Activated naive CD8-positive, alpha-beta T cell treated with anti-CD3 and anti-CD28 coated beads for 36 hours (primary cell): Measurements from ENCODE around the gene UGT1A9. TPM values are rescaled to one million over a fixed set of nuclear protein-coding genes. Genes with fewer than 3 reads are reported as not detected.
"Not testable (repeated sequence)": the region's sequence is repeated elsewhere in the genome, so short reads cannot be mapped to it uniquely, and the experiment has no call there.

Source experiments
- DNase-seq: peaks from one replicate; pipeline ENCODE4 v3.0.0; 2021
- H3K27ac Mint-ChIP-seq: one replicate; pipeline ENCODE4 v1.8.0; 2022; ENCODE audit warnings: mild to moderate bottlenecking, moderate library complexity, mixed read lengths
- H3K27me3 Mint-ChIP-seq: one replicate; pipeline ENCODE4 v1.8.0; 2022; ENCODE audit warnings: mild to moderate bottlenecking, mixed read lengths
- H3K36me3 Mint-ChIP-seq: one replicate; pipeline ENCODE4 v1.8.0; 2021; ENCODE audit warnings: mild to moderate bottlenecking, mixed read lengths
- H3K4me1 Mint-ChIP-seq: one replicate; pipeline ENCODE4 v1.8.0; 2021; ENCODE audit warnings: mixed read lengths
- H3K4me3 Mint-ChIP-seq: one replicate; pipeline ENCODE4 v1.8.0; 2022; ENCODE audit warnings: mild to moderate bottlenecking, moderate library complexity, mixed read lengths
- H3K9me3 Mint-ChIP-seq: one replicate; pipeline ENCODE4 v1.8.0; 2022; ENCODE audit warnings: mixed read lengths
- total RNA-seq, 2 experiments: library from RNA; stranded (reverse); gene quantifications; one replicate each; pipeline ENCODE4 v1.2.3, GENCODE V29; 2021

Gene UGT1A9
- total RNA-seq, result not detected

DNA sequence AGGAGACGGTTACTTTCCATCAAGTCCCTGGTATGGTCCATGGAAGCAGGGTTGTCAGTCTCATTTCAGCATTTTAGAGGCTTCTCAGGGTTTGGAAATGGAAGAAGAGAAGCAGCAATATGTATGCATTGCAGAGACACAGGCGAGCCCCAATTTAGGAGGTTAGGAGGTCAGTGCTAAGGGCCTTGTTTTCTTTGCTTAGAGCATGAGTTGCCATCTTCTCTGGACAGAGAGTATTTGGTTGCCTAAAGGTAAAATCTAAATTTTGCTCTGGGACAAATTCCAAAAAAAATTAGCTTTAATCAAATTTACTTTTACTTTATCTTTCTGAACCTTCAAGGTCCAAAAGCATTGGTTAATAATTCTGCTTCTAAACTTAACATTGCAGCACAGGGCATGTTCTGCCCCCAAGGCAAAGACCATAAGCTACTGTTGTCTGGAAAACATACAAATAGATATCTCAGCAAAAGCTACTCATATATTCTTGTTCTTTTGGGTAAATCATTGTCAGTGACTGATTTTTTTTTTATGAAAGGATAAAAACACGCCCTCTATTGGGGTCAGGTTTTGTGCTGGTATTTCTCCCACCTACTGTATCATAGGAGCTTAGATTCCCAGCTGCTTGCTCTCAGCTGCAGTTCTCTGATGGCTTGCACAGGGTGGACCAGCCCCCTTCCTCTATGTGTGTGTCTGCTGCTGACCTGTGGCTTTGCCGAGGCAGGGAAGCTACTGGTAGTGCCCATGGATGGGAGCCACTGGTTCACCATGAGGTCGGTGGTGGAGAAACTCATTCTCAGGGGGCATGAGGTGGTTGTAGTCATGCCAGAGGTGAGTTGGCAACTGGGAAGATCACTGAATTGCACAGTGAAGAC, at the start of gene UGT1A9:
Gene UGT1A9 (plus strand): TSS at position 609 of the 872 bp plus-strand sequence. CDS start 37 bp downstream, at position 646.
- H3K36me3 Mint-ChIP-seq, result no peaks in the 10 kb centered on the region
- no peak for DNase-seq
- H3K27me3 Mint-ChIP-seq, result peaks cover 13% of the 10 kb centered on the region
- no peaks in the 10 kb centered on the region for H3K4me1 Mint-ChIP-seq
- peaks cover 6% of the 10 kb centered on the region for H3K9me3 Mint-ChIP-seq
- no peak within 1 kb of the TSS for H3K4me3 Mint-ChIP-seq
- no peak within 1 kb of the TSS for H3K27ac Mint-ChIP-seq

DNA sequence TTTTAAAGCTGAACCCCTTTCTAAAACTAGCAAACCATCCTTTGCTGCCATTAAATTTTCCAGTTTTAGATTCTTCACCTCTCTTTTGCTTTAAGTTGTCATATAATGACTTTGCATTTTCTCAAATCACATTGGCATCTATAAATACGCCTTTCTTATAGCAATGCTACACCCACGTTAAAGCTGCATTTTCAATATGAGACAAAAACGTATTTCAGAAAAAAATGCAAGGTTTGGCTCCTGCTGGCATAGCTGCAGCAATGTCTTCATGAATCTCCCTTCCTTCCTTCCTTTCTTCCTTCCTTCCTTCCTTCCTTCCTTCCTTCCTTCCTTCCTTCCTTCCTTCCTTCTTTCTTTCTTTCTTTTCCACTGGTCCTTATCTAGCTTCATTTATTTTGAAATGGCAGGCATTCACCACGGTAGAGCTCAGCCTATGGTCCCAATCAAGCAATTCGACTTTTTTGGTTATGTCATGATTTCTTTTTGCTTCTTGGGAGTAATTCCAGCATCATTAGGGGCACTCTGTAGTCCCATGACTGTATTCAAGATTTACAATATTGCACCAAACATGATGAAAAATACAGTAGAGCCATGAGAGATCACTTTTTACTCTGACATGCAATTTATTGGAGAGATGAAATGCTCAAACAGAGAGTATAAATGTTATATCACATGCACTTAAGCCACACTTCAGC, 44.2 kb upstream of the UGT1A9 start:
- no peaks in the 10 kb centered on the region for H3K4me1 Mint-ChIP-seq
- DNase-seq, result no peak
- H3K9me3 Mint-ChIP-seq, result peaks cover 14% of the 10 kb centered on the region
- peaks cover 6% of the 10 kb centered on the region for H3K27me3 Mint-ChIP-seq
- H3K4me3 Mint-ChIP-seq, result no peak overlapping the region
- H3K36me3 Mint-ChIP-seq, result no peaks in the 10 kb centered on the region
- no peak overlapping the region for H3K27ac Mint-ChIP-seq

GRCh38 chr2:233636306-233636705, 35.4 kb upstream of the UGT1A9 start, which contains the start of gene UGT1A10:
Gene UGT1A10 (plus strand): TSS chr2:233636448. CDS start chr2:233636523, 75 bp downstream.
- H3K4me3 Mint-ChIP-seq, H3K36me3 Mint-ChIP-seq, DNase-seq, H3K4me1 Mint-ChIP-seq, H3K9me3 Mint-ChIP-seq, H3K27ac Mint-ChIP-seq: not testable (repeated sequence)
- peaks cover 19% of the 10 kb centered on the region for H3K27me3 Mint-ChIP-seq

- Mint-ChIP-seq H3K4me3 (no peak overlapping the region), H3K27ac (no peak overlapping the region), H3K9me3 (no peaks in the 10 kb centered on the region), H3K4me1 (peaks cover 5% of the 10 kb centered on the region), H3K27me3 (peaks cover 13% of the 10 kb centered on the region), H3K36me3 (no peaks in the 10 kb centered on the region)
- DNase-seq, result no peak
Measured at GRCh38 chr2:233638836-233639235, 32.9 kb upstream of the UGT1A9 start.

DNA sequence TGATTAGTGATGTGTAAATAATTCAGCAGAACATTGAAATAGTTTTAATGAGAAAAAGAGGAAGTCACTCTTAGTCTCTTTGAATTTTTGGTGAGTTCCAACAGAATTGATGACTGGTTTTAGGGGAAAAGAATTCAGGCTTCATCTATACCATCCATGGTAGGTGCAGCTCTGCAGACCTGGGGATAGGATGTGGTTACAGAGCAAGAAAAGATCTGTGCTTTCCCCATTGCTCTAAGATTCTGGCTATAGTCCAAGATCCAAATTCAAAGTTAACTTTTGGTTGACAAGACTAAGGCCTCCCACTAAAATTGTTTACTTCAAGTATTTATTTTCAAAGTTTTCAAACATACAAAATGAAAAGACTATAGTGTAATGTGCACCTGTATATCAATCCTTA, 31.8 kb upstream of the UGT1A9 start:
- no peak overlapping the region for H3K27ac Mint-ChIP-seq
- H3K4me3 Mint-ChIP-seq, result no peak overlapping the region
- no peak for DNase-seq
- H3K4me1 Mint-ChIP-seq, result peaks cover 5% of the 10 kb centered on the region
- H3K36me3 Mint-ChIP-seq, result no peaks in the 10 kb centered on the region
- peaks cover 13% of the 10 kb centered on the region for H3K27me3 Mint-ChIP-seq
- H3K9me3 Mint-ChIP-seq, result peaks cover 2% of the 10 kb centered on the region

GRCh38 chr2:233643128-233643527, 28.6 kb upstream of the UGT1A9 start:
- Mint-ChIP-seq H3K4me1 (peaks cover 5% of the 10 kb centered on the region), H3K4me3 (no peak overlapping the region), H3K36me3 (no peaks in the 10 kb centered on the region), H3K27ac (no peak overlapping the region), H3K9me3 (peaks cover 13% of the 10 kb centered on the region), H3K27me3 (peaks cover 5% of the 10 kb centered on the region)
- no peak for DNase-seq

- not testable (repeated sequence) for H3K36me3 Mint-ChIP-seq, H3K27ac Mint-ChIP-seq, H3K4me1 Mint-ChIP-seq, DNase-seq, H3K27me3 Mint-ChIP-seq, H3K4me3 Mint-ChIP-seq
- H3K9me3 Mint-ChIP-seq, result peaks cover 13% of the 10 kb centered on the region
Measured at GRCh38 chr2:233646033-233646432, 25.7 kb upstream of the UGT1A9 start.

GRCh38 chr2:233650981-233651380, 20.7 kb upstream of the UGT1A9 start:
- Mint-ChIP-seq H3K9me3 (peaks cover 9% of the 10 kb centered on the region), H3K27ac (no peak overlapping the region), H3K27me3 (peaks cover 16% of the 10 kb centered on the region), H3K4me1 (no peaks in the 10 kb centered on the region), H3K36me3 (no peaks in the 10 kb centered on the region), H3K4me3 (no peak overlapping the region)
- no peak for DNase-seq

DNA sequence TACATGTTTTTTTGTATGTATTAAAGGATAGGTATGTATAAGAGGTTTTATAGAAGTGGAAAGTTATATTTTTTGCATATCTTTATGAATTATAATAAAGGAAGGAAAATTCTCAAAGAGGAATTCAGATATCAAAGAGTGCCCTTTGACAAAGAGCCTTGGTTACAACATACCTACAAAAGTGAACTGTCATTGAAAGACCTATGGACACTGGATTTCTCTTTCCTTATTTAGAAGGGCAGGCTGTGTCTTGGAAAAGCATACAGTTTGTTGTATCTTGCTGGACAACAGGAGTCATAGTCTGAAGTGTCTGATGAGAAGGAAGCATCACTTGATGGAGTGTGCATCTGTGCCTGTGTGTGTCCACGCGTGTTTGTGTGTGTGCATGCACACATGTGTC, 20.3 kb upstream of the UGT1A9 start:
- Mint-ChIP-seq H3K27me3 (peaks cover 16% of the 10 kb centered on the region), H3K27ac (no peak overlapping the region), H3K4me1 (no peaks in the 10 kb centered on the region), H3K9me3 (peaks cover 7% of the 10 kb centered on the region), H3K36me3 (no peaks in the 10 kb centered on the region), H3K4me3 (no peak overlapping the region)
- DNase-seq, result no peak

DNA sequence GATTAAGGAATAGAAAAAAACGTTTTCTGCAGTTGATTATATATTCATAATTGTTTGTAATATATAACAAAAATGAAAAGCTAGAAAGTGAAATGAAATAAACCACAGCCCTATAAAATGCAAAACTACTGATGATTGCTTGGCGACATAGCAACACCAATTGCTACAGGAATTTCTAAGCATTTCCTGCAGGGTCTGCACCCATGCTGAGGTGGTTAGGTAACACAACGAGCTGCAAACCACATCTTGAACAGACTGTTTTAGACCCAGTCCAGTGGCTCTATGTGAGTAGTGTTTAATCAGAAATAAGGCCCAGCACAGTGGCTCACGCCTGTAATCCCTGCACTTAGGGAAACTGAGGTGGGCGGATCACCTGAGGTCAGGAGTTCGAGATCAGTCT, 17.2 kb upstream of the UGT1A9 start:
- Mint-ChIP-seq H3K4me1 (no peaks in the 10 kb centered on the region), H3K27me3 (peaks cover 10% of the 10 kb centered on the region), H3K4me3 (no peak overlapping the region), H3K27ac (no peak overlapping the region), H3K36me3 (no peaks in the 10 kb centered on the region), H3K9me3 (no peaks in the 10 kb centered on the region)
- DNase-seq, result no peak

DNA sequence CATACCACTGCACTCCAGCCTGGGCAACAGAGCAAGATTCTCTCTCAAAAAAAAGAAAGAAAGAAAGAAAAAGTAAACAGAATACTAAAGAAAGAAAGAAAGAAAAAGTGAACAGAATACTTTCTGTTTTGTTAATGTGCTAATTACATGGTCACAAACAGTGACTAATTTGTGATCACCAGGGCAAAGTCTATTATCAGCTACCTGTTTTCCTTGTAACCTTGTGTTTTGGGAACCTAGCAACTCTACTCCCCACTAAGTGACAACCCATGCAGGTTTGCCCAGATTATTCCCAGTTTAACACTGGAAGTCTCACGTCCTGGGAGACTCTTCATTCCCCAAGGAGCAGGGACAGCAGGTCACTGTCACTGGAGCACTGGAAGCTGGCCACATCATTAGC, 16.7 kb upstream of the UGT1A9 start:
- Mint-ChIP-seq H3K36me3 (no peaks in the 10 kb centered on the region), H3K9me3 (no peaks in the 10 kb centered on the region), H3K4me3 (no peak overlapping the region), H3K27ac (no peak overlapping the region), H3K4me1 (no peaks in the 10 kb centered on the region), H3K27me3 (peaks cover 10% of the 10 kb centered on the region)
- no peak for DNase-seq

- DNase-seq, H3K4me1 Mint-ChIP-seq, H3K27ac Mint-ChIP-seq, H3K36me3 Mint-ChIP-seq, H3K4me3 Mint-ChIP-seq, H3K27me3 Mint-ChIP-seq, H3K9me3 Mint-ChIP-seq: not testable (repeated sequence)
Measured at GRCh38 chr2:233655943-233656342, 15.8 kb upstream of the UGT1A9 start.

GRCh38 chr2:233656443-233656842, 15.3 kb upstream of the UGT1A9 start:
- Mint-ChIP-seq H3K27me3 (peaks cover 10% of the 10 kb centered on the region), H3K9me3 (no peaks in the 10 kb centered on the region), H3K4me3 (no peak overlapping the region), H3K4me1 (no peaks in the 10 kb centered on the region), H3K27ac (no peak overlapping the region), H3K36me3 (no peaks in the 10 kb centered on the region)
- no peak for DNase-seq

DNA sequence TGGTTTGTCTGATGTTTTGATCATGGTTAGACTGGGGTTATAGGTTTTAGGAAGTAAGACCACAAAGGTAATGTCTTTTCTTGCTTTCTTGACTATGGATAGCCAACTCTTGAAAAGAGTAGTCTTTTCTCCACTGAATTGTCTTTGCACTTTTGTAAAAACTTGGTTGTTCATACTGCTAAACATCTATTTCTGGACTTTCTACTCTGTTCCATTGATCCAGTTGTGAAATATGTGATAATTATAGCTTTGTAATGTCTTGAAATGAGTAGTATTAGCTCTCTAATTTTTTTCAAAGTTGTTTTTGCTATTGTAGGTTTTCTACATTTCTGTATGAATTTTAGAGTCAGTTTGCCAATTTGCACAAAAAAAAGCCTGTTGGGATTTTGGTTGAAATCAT, 13.1 kb upstream of the UGT1A9 start:
- peaks cover 19% of the 10 kb centered on the region for H3K27me3 Mint-ChIP-seq
- no peaks in the 10 kb centered on the region for H3K9me3 Mint-ChIP-seq
- H3K36me3 Mint-ChIP-seq, result peaks cover 5% of the 10 kb centered on the region
- H3K4me1 Mint-ChIP-seq, result no peaks in the 10 kb centered on the region
- DNase-seq, result no peak
- H3K4me3 Mint-ChIP-seq, result no peak overlapping the region
- no peak overlapping the region for H3K27ac Mint-ChIP-seq

- Mint-ChIP-seq H3K4me3 (no peak overlapping the region), H3K27ac (no peak overlapping the region), H3K36me3 (peaks cover 5% of the 10 kb centered on the region), H3K9me3 (peaks cover 7% of the 10 kb centered on the region), H3K4me1 (no peaks in the 10 kb centered on the region), H3K27me3 (peaks cover 34% of the 10 kb centered on the region)
- DNase-seq, result no peak
Measured at GRCh38 chr2:233663911-233664310, 7.8 kb upstream of the UGT1A9 start.
